Measurements from ENCODE around the gene AP3D1. TPM values are rescaled to one million over a fixed set of nuclear protein-coding genes. Genes with fewer than 3 reads are reported as not detected.
"Not testable (repeated sequence)": the region's sequence is repeated elsewhere in the genome, so short reads cannot be mapped to it uniquely, and the experiment has no call there.

AP3D1 gene
- total RNA-seq, 1 donor, result 26.2 TPM

DNA sequence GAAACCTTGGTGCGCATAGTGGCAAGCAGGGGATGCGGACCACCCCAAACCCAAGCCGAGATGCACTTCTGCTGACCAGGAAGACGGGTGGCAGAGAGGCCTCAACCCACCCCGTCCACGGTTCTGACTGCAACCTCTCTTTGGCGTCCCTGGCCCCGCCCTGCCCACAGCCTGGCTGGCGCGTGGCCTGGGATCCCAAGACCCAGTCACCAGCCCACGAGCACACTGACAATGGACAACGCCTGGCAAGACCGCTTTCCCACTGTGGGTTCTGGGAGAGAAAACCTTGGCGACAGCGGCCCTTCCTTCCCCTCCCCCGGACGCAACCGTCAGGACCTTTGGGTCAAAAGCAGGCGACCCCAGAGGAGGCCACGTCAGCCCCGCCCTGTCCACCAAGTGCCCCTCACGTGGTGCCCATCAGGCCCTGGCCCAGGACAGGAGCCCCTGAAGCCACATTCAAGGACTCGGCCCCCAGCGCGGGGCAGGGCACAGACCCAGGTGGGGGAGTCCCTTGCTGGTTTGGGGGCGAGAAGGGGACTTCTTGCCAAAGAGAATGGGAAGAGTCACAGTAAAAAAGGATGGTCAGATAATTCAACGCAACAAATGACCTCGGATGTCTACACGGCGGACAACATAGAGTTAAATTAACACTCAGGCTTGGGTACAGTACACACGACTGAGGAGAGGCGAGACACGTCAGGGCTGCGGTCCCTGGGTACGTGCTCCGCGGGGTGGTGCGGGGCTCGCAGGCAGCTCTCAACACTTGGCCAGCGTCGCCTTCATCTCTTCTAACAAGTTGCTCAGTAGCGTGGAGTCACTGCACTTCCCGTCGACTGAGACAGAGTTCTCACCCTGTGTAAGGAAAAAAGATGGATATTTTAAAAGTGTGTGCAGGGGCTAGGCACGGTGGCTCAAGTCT lies 49.7 kb downstream of the AP3D1 start:
- no peak overlapping the region for H3K4me3 ChIP-seq (ENCODE audit: low read length)
- peaks cover 10% of the 10 kb centered on the region for H3K4me1 ChIP-seq (ENCODE audit: insufficient read depth, low read length)
- H3K27me3 ChIP-seq (ENCODE audit: insufficient read depth, low read length), result no peaks in the 10 kb centered on the region
- H3K9me3 ChIP-seq (ENCODE audit: low read depth, low read length), result no peaks in the 10 kb centered on the region

DNA sequence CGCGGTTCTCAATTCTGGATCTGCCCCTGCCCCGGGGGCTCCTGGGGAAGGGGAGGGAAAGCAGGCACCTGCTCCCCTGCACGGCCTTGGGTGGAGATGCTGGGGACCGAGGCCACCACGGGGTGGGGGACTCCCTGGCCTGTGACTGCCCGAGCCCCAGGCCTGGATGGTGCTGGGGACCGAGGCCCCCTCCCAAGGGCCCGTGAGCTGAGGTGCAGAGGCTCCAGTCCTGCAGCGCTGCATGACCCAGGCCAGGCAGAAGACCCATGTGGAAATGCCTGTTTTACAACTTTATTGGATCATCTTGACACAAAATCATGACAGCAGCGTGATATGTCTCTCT lies 50.7 kb downstream of the AP3D1 start:
- Histone ChIP-seq H3K27me3 (ENCODE audit: insufficient read depth, low read length) (no peaks in the 10 kb centered on the region), H3K4me3 (ENCODE audit: low read length) (no peak overlapping the region), H3K4me1 (ENCODE audit: insufficient read depth, low read length) (peaks cover 10% of the 10 kb centered on the region), H3K9me3 (ENCODE audit: low read depth, low read length) (no peaks in the 10 kb centered on the region)

GRCh38 chr19:2099937-2100718 lies 51.2 kb downstream of the AP3D1 start:
- no peaks in the 10 kb centered on the region for H3K27me3 ChIP-seq (ENCODE audit: insufficient read depth, low read length)
- no peak overlapping the region for H3K4me3 ChIP-seq (ENCODE audit: low read length)
- H3K4me1 ChIP-seq (ENCODE audit: insufficient read depth, low read length), result peaks cover 14% of the 10 kb centered on the region
- H3K9me3 ChIP-seq (ENCODE audit: low read depth, low read length), result no peaks in the 10 kb centered on the region

DNA sequence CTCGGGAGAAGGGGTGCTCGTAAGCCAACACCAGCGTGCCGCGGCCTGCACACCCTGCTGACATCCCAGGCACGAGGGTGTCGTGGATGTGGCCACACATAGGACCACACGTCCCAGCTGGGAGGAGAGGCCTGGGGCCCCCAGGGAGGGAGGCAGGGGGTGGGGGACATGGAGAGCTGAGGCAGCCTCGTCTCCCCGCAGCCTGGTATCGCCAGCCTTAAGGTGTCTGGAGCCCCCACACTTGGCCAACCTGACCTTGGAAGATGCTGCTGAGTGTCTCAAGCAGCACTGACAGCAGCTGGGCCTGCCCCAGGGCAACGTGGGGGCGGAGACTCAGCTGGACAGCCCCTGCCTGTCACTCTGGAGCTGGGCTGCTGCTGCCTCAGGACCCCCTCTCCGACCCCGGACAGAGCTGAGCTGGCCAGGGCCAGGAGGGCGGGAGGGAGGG lies 52.3 kb downstream of the AP3D1 start:
- H3K27me3 ChIP-seq (ENCODE audit: insufficient read depth, low read length), result no peaks in the 10 kb centered on the region
- no peak overlapping the region for H3K4me3 ChIP-seq (ENCODE audit: low read length)
- no peaks in the 10 kb centered on the region for H3K9me3 ChIP-seq (ENCODE audit: low read depth, low read length)
- peaks cover 24% of the 10 kb centered on the region for H3K4me1 ChIP-seq (ENCODE audit: insufficient read depth, low read length)

GRCh38 chr19:2097886-2098327 lies 53.5 kb downstream of the AP3D1 start:
- no peaks in the 10 kb centered on the region for H3K9me3 ChIP-seq (ENCODE audit: low read depth, low read length)
- H3K27me3 ChIP-seq (ENCODE audit: insufficient read depth, low read length), result no peaks in the 10 kb centered on the region
- H3K4me1 ChIP-seq (ENCODE audit: insufficient read depth, low read length), result peaks cover 35% of the 10 kb centered on the region
- H3K4me3 ChIP-seq (ENCODE audit: low read length), result no peak overlapping the region

- Histone ChIP-seq H3K27me3 (ENCODE audit: insufficient read depth, low read length) (no peaks in the 10 kb centered on the region), H3K4me1 (ENCODE audit: insufficient read depth, low read length) (peaks cover 41% of the 10 kb centered on the region), H3K4me3 (ENCODE audit: low read length) (peak overlapping the region; percentile 39), H3K9me3 (ENCODE audit: low read depth, low read length) (no peaks in the 10 kb centered on the region)
Observed at GRCh38 chr19:2097203-2097885, 54.0 kb downstream of the AP3D1 start.

DNA sequence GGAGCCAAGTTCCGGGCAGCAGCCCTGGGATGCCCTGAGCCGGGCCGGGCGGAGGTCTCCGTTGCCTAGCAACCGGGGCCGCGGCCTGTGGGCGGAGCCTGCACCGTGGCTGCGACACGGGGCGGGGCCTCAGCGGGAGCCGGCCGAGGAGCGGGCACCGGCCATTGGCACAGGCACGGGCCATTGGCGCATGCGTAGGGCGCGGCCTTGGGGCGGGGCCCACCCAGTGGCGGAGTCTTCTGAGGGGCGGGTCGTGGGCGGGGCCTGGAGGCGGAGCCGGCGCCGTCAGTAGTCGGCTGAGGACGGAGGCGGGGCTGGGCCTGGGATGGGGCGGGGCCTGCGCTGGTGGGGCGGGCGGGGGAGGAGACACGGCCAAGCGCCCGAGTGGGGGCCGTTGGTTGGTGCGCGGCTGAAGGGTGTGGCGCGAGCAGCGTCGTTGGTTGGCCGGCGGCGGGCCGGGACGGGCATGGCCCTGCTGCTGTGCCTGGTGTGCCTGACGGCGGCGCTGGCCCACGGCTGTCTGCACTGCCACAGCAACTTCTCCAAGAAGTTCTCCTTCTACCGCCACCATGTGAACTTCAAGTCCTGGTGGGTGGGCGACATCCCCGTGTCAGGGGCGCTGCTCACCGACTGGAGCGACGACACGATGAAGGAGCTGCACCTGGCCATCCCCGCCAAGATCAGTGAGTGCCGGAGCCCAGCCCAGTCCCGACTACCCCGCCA lies 54.7 kb downstream of the AP3D1 start, which contains the start of gene IZUMO4:
Gene IZUMO4 (plus strand): TSS at position 436 of the 723 bp plus-strand sequence. CDS start 31 bp downstream, at position 467.
- Histone ChIP-seq H3K4me1 (ENCODE audit: insufficient read depth, low read length) (peaks cover 48% of the 10 kb centered on the region), H3K4me3 (ENCODE audit: low read length) (peak within 1 kb of the TSS; percentile 91), H3K27me3 (ENCODE audit: insufficient read depth, low read length) (no peaks in the 10 kb centered on the region), H3K9me3 (ENCODE audit: low read depth, low read length) (no peaks in the 10 kb centered on the region)

GRCh38 chr19:2096034-2096479 lies 55.3 kb downstream of the AP3D1 start, which contains the start of gene MOB3A:
Gene MOB3A (minus strand): TSS chr19:2096326. CDS start chr19:2078560, 17,766 bp downstream.
- no peaks in the 10 kb centered on the region for H3K27me3 ChIP-seq (ENCODE audit: insufficient read depth, low read length)
- peaks cover 54% of the 10 kb centered on the region for H3K4me1 ChIP-seq (ENCODE audit: insufficient read depth, low read length)
- H3K9me3 ChIP-seq (ENCODE audit: low read depth, low read length), result no peaks in the 10 kb centered on the region
- H3K4me3 ChIP-seq (ENCODE audit: low read length), result peak within 1 kb of the TSS; percentile 91

GRCh38 chr19:2091926-2092525 lies 59.3 kb downstream of the AP3D1 start:
- H3K4me3 ChIP-seq (ENCODE audit: low read length); H3K9me3 ChIP-seq (ENCODE audit: low read depth, low read length); H3K27me3 ChIP-seq (ENCODE audit: insufficient read depth, low read length): not testable (repeated sequence)
- H3K4me1 ChIP-seq (ENCODE audit: insufficient read depth, low read length), result peaks cover 86% of the 10 kb centered on the region

GRCh38 chr19:2089727-2090053 lies 61.7 kb downstream of the AP3D1 start:
- peak overlapping the region; percentile 25 for H3K4me3 ChIP-seq (ENCODE audit: low read length)
- H3K27me3 ChIP-seq (ENCODE audit: insufficient read depth, low read length), result no peaks in the 10 kb centered on the region

DNA sequence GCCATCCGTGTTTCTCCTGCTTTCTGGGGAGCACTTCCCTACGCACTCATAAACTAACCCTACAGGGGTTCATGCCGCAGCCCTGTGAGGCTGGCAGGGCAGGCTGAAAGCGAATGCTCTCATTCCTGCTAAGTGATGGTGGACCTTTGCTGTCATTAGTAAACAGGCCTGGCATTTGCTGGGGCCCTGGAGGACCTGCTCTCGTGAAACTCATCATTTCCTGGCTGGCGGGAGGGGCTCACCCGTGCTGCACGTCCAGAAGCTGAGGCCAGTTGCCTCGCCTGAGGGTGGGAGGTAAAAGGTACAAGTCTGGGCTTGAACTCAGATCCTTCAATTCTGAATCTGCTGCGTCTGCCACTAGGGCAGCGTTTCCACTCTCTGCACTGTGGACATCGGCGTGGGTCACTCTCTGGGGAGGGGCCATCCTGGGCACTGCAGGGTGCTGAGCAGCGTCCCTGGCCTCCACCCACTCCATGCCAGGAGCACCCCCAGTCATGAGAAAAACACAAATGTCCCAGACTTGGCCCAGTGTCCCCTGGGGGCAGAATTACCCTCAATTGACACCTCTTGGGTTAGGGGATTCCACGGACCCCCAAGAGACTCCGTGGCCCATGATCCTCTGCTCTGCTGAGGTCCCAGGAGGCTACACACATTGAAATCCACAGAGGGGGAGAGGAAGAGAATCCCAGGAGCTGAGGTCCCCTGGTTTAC lies 62.2 kb downstream of the AP3D1 start:
- Histone ChIP-seq H3K4me3 (ENCODE audit: low read length) (peak overlapping the region; percentile 25), H3K27me3 (ENCODE audit: insufficient read depth, low read length) (no peaks in the 10 kb centered on the region), H3K4me1 (ENCODE audit: insufficient read depth, low read length) (peaks cover 88% of the 10 kb centered on the region), H3K9me3 (ENCODE audit: low read depth, low read length) (no peaks in the 10 kb centered on the region)

More at GRCh38 chr19:2089727-2090053, 61.7 kb downstream of the AP3D1 start:
- peaks cover 93% of the 10 kb centered on the region for H3K4me1 ChIP-seq (ENCODE audit: insufficient read depth, low read length)
- no peaks in the 10 kb centered on the region for H3K9me3 ChIP-seq (ENCODE audit: low read depth, low read length)

DNA sequence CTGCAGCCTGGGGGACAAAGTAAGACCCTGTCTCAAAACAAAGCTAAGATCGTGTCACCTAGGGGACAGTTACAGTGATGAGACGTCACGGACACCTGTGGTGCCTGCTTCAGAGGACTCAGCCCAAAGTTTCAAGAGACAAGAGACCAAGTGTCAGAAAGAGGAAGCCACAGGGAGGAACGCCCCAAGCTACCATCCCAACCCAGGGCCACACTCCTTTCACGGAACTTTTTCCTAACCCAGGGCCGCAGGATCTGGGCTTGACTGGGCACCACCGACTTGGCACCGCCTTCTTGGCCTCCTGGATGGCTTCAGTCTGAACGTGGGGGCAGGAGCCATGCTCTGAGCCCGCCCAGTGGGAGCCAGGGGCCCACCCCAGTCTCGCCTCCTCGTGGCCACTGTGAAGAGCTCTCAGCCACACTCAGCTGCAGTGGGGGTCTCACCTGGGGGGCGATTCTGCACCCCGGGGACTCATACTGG lies 63.7 kb downstream of the AP3D1 start:
- Histone ChIP-seq H3K4me1 (ENCODE audit: insufficient read depth, low read length) (peaks cover 86% of the 10 kb centered on the region), H3K27me3 (ENCODE audit: insufficient read depth, low read length) (no peaks in the 10 kb centered on the region), H3K9me3 (ENCODE audit: low read depth, low read length) (no peaks in the 10 kb centered on the region), H3K4me3 (ENCODE audit: low read length) (no peak overlapping the region)

Measured in mononuclear cell (primary cell).